WERI-Rb-1 (cell line): ENCODE measurements around the gene ROR1.

Experiments used
- DNase-seq: peaks from one replicate; pipeline ENCODE4 v3.0.0-alpha.2; 2020
- H3K27ac ChIP-seq: fragments of 250-450 bp; sonication (Bioruptor Pico); 2 replicates; pipeline ENCODE4 v1.5.1; 2020; ENCODE audit warnings: mild to moderate bottlenecking, moderate library complexity
- H3K27me3 ChIP-seq: fragments of 250-450 bp; sonication (Bioruptor Pico); 2 replicates; pipeline ENCODE4 v1.5.1; 2021; ENCODE audit warnings: mild to moderate bottlenecking, low read depth, moderate library complexity; ENCODE audit not compliant: insufficient read depth, severe bottlenecking
- H3K36me3 ChIP-seq: fragments of 250-450 bp; sonication (Bioruptor Pico); 2 replicates; pipeline ENCODE4 v1.5.1; 2020; ENCODE audit warnings: mild to moderate bottlenecking, moderate library complexity
- H3K4me3 ChIP-seq: 2 replicates; pipeline ENCODE4 v1.5.1; 2011; ENCODE audit warnings: low read depth, mild to moderate bottlenecking, control low read depth, low read length
- H3K9me3 ChIP-seq: fragments of 250-450 bp; sonication (Bioruptor Pico); 2 replicates; pipeline ENCODE4 v1.5.1; 2021; ENCODE audit warnings: mild to moderate bottlenecking, moderate library complexity; ENCODE audit not compliant: severe bottlenecking
- TF ChIP-seq, protein P1 (sequence below): IDR thresholded peaks from 2 replicates; pipeline ENCODE4 v1.5.1; 2011; ENCODE audit warnings: low read depth, mild to moderate bottlenecking, control low read depth, inconsistent platforms, low read length

ROR1 gene

DNA sequence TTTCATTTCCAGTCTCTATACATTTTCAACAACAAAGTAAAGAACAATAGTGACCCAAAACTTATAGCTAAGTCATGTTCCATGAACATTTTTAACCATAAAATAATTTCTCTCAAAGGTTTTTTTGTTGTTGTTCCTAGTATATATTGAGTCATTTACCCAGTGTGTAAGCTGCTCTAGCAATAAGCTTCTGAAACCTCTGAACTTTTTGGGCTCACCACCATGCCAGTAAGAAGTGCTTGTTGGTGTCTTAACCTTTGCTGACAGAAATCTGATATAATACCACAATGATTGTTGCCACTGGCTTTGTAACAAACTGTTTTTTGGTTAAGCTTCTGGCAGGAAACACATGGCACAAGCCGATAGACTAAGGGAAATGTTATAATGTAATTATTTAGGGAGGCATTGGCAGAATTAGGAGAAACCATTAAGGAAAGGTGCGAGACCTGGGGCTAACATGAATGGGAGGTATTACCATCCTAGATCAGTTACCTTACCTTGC lies 377.0 kb downstream of the ROR1 start:
- TF ChIP-seq, protein P1, sequence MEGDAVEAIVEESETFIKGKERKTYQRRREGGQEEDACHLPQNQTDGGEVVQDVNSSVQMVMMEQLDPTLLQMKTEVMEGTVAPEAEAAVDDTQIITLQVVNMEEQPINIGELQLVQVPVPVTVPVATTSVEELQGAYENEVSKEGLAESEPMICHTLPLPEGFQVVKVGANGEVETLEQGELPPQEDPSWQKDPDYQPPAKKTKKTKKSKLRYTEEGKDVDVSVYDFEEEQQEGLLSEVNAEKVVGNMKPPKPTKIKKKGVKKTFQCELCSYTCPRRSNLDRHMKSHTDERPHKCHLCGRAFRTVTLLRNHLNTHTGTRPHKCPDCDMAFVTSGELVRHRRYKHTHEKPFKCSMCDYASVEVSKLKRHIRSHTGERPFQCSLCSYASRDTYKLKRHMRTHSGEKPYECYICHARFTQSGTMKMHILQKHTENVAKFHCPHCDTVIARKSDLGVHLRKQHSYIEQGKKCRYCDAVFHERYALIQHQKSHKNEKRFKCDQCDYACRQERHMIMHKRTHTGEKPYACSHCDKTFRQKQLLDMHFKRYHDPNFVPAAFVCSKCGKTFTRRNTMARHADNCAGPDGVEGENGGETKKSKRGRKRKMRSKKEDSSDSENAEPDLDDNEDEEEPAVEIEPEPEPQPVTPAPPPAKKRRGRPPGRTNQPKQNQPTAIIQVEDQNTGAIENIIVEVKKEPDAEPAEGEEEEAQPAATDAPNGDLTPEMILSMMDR = no peak
- Histone ChIP-seq H3K9me3 (no peaks in the 10 kb centered on the region), H3K27ac (no peak overlapping the region), H3K27me3 (no peaks in the 10 kb centered on the region), H3K4me3 (no peak overlapping the region), H3K36me3 (no peaks in the 10 kb centered on the region)
- DNase-seq = no peak

DNA sequence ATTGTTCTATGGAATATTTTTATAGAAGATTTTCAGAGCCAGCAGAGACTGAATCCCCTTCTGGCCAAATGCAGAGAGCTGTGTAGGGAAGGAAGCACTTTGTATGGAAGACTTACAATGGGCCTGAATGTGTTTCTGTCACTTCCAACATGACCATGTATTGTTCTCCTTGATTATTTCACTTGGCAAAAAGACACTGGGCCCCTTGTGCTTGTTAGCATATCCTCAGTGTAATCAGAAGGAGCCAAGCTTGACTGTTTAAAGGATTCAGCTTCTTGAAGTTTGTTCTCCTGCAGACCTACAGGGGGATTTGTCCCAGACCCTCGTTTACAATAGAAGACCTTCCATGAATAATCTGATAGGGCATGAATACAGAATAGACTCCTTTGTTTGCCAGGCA lies 381.5 kb downstream of the ROR1 start:
- Histone ChIP-seq H3K27me3 (no peaks in the 10 kb centered on the region), H3K36me3 (no peaks in the 10 kb centered on the region), H3K4me3 (no peak overlapping the region), H3K9me3 (no peaks in the 10 kb centered on the region), H3K27ac (no peak overlapping the region)
- no peak for DNase-seq
- TF ChIP-seq, protein P1 = no peak

DNA sequence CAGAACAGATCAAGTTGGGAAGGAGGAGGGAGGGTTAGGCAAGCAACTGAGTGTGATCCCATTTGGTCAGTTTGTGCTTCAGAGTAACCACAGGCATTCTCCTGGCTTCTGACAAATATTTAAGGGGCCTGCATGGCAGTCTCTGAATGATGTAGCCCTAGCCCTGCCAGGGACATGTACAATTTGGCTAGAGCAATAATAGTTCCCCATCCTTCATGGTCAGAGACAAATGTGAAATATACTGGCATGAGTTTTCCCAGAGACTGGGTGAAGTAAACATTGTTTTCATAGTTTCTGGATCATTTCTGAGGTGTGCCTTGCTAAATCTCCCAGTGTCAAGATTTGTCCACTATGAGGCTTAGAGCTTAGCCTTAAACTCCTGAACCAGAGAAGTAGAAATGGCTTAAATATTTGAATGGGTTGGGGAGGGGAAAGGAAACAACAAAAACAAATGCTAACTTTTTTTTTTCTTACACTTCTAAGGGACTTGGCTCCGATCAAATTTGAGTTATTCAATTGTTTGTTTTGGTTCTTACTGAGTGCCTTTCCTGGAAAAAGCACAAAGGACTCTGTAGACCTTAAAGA lies 387.6 kb downstream of the ROR1 start:
- Histone ChIP-seq H3K36me3 (no peaks in the 10 kb centered on the region), H3K27ac (no peak overlapping the region), H3K9me3 (no peaks in the 10 kb centered on the region), H3K27me3 (no peaks in the 10 kb centered on the region), H3K4me3 (no peak overlapping the region)
- TF ChIP-seq, protein P1 = no peak
- no peak for DNase-seq

DNA sequence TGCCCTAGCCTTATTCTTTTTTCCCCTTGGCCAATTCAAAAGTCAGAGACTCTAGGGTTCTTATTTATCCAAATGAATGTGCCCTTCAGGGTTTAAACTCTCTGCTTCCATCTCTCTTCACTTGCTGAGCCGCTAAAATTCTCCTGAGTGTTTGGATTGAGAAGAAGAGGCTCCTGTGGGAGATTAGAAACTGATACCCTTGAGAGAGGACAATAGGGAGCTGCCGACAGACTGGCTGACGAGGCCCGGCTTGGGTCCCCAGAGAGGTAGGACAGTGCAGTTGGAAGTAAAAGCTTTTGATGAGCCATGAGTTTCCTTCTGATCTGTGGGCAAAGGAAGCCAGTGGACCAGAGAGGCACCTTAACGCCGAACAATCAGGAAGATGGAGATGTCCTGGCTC lies 388.3 kb downstream of the ROR1 start:
- Histone ChIP-seq H3K36me3 (no peaks in the 10 kb centered on the region), H3K27me3 (no peaks in the 10 kb centered on the region), H3K27ac (no peak overlapping the region), H3K4me3 (no peak overlapping the region), H3K9me3 (no peaks in the 10 kb centered on the region)
- TF ChIP-seq, protein P1 = no peak
- peak; percentile 31 for DNase-seq

DNA sequence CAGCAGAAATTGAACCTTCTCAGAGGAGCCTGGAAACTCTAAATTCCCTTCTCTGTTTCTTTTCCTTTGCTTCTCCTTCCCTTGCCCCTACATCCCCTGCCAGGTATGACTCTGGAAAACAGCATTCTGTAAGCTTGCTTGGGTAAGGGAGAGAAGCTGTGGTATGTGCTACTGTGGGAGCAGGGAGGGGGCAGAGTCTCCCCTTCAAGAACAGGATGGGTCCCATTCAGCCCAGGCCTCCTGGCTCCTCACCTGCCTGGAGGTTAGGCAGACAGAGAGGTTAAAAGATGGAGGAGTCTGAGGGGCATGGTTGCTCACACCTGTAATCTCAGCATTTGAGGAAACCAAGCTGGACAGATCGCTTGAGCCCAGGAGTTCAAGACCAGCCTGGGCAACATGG lies 389.0 kb downstream of the ROR1 start:
- DNase-seq = no peak
- H3K27me3 ChIP-seq = no peaks in the 10 kb centered on the region
- no peak overlapping the region for H3K27ac ChIP-seq
- TF ChIP-seq, protein P1 = no peak
- H3K4me3 ChIP-seq = no peak overlapping the region
- H3K36me3 ChIP-seq = no peaks in the 10 kb centered on the region
- H3K9me3 ChIP-seq = no peaks in the 10 kb centered on the region

DNA sequence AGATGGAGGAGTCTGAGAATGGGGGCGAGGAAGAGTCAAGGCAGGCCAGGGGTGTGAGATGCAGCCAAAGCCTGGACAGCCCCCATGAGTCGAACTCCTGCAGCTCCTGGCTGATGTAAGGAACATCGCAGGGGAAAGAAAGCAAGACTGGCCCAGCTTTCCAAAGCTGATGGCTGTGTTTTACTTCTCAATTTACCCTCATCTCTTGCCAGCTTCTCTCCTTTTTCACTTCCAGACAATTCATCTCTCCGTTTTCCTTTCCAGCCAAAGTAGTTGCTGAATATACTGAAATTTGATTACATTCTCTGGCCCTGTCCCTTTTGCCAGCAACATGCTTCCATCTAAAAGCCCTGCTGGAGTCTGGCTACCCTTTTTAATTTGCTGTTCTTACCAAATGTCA lies 389.6 kb downstream of the ROR1 start:
- DNase-seq = no peak
- TF ChIP-seq, protein P1 = no peak
- H3K4me3 ChIP-seq = no peak overlapping the region
- H3K9me3 ChIP-seq = no peaks in the 10 kb centered on the region
- H3K27me3 ChIP-seq = no peaks in the 10 kb centered on the region
- H3K27ac ChIP-seq = no peak overlapping the region
- H3K36me3 ChIP-seq = no peaks in the 10 kb centered on the region
